IMR-90 (cell line): ENCODE results near the gene KRTAP4-8. TPM values are rescaled to one million over a fixed set of nuclear protein-coding genes. Genes with fewer than 3 reads are reported as not detected.
A peak's percentile ranks its signal among the peaks of the same experiment; 100 is the strongest.
"Not testable (repeated sequence)": the region's sequence is repeated elsewhere in the genome, so short reads cannot be mapped to it uniquely, and the experiment has no call there.

Experiments
- ATAC-seq: fragments of 200-7000 bp; cut with Tn5 transposase; 2 replicates; pipeline ENCODE4 v1.9.1; 2020; ENCODE audit warnings: low read depth, mild to moderate bottlenecking, moderate library complexity
- BruUV-seq: library from RNA; stranded (reverse); fragments of 400-500 nt; replicated peaks from 2 replicates; lab custom pipeline; 2021; lab: Mats Ljungman, UMichigan
- CTCF ChIA-PET: fragments of 300-600 bp; formaldehyde crosslinking; extraction: SDS; loops from one replicate; lab custom pipeline; 2021; ENCODE audit warnings: antibody characterized with exemption; lab: Yijun Ruan, JAX
- POLR2A ChIA-PET: fragments of 300-600 bp; sonication (Branson Sonifier 250); formaldehyde crosslinking; loops from one replicate; lab custom pipeline; 2022; ENCODE audit warnings: antibody characterized with exemption; ENCODE audit not compliant: unreplicated experiment; lab: Charles Lee
- DNase-seq: peaks from one replicate; pipeline ENCODE4 v3.0.0; 2013
- H2AFZ ChIP-seq: replicated peaks from 2 replicates; pipeline ENCODE3; 2013; ENCODE audit warnings: low read length, mild to moderate bottlenecking; ENCODE audit not compliant: poor library complexity
- H2AK5ac ChIP-seq: 2 replicates; pipeline ENCODE4 v1.6.1; 2013; ENCODE audit warnings: low read depth, low read length, inconsistent platforms
- H2AK9ac ChIP-seq: replicated peaks from 2 replicates; pipeline ENCODE3; 2013; ENCODE audit warnings: mild to moderate bottlenecking, low read depth, low read length, moderate library complexity; ENCODE audit not compliant: poor library complexity
- H2BK120ac ChIP-seq: 2 replicates; pipeline ENCODE4 v1.6.1; 2013; ENCODE audit warnings: low read depth, low read length, inconsistent platforms
- H2BK15ac ChIP-seq: 3 replicates; pipeline ENCODE4 v1.6.1; 2013; ENCODE audit warnings: low read depth, low read length, inconsistent platforms
- H2BK20ac ChIP-seq: 2 replicates; pipeline ENCODE4 v1.6.1; 2013; ENCODE audit warnings: low read depth, mild to moderate bottlenecking, inconsistent platforms, low read length, moderate library complexity
- H2BK5ac ChIP-seq: 2 replicates; pipeline ENCODE4 v1.6.1; 2013; ENCODE audit warnings: mild to moderate bottlenecking, low read depth, low read length, inconsistent platforms; ENCODE audit not compliant: poor library complexity, severe bottlenecking
- H3K14ac ChIP-seq: replicated peaks from 2 replicates; pipeline ENCODE4 v1.6.1; 2013; ENCODE audit warnings: low read depth, low read length, inconsistent platforms
- H3K18ac ChIP-seq: 2 replicates; pipeline ENCODE4 v1.6.1; 2013; ENCODE audit warnings: low read depth, low read length, control low read depth
- H3K23ac ChIP-seq: 2 replicates; pipeline ENCODE4 v1.6.1; 2013; ENCODE audit warnings: low read depth, low read length, inconsistent platforms
- H3K27ac ChIP-seq: 2 replicates; pipeline ENCODE4 v1.5.1; 2013; ENCODE audit warnings: mild to moderate bottlenecking, control low read depth, low read length; ENCODE audit not compliant: insufficient read depth
- H3K27me3 ChIP-seq: 2 replicates; pipeline ENCODE4 v1.6.1; 2013; ENCODE audit warnings: low read length; ENCODE audit not compliant: control insufficient read depth, insufficient read depth
- H3K36me3 ChIP-seq: 2 replicates; pipeline ENCODE4 v1.6.1; 2013; ENCODE audit warnings: low read length, mixed read lengths; ENCODE audit not compliant: control insufficient read depth, insufficient read depth
- H3K4ac ChIP-seq: 2 replicates; pipeline ENCODE4 v1.6.1; 2013; ENCODE audit warnings: low read depth, low read length, inconsistent platforms
- H3K4me1 ChIP-seq: 2 replicates; pipeline ENCODE4 v1.6.1; 2013; ENCODE audit warnings: low read length, mixed read lengths; ENCODE audit not compliant: control insufficient read depth, insufficient read depth
- H3K4me2 ChIP-seq: 2 replicates; pipeline ENCODE4 v1.6.1; 2013; ENCODE audit warnings: low read depth, mild to moderate bottlenecking, control low read depth, low read length, moderate library complexity
- H3K4me3 ChIP-seq: 2 replicates; pipeline ENCODE4 v1.5.1; 2013; ENCODE audit warnings: low read depth, mild to moderate bottlenecking, control low read depth, low read length, moderate library complexity; ENCODE audit not compliant: insufficient read depth
- H3K56ac ChIP-seq: 2 replicates; pipeline ENCODE4 v1.6.1; 2013; ENCODE audit warnings: low read length, inconsistent platforms; ENCODE audit not compliant: insufficient read depth; ENCODE audit errors: extremely low read depth
- H3K79me1 ChIP-seq, 2 experiments: 2 replicates each; pipeline ENCODE4 v1.6.1; 2013; ENCODE audit warnings: low read length in 2 of 2, inconsistent platforms in 1 of 2, low read depth in 1 of 2
- H3K9ac ChIP-seq: 2 replicates; pipeline ENCODE4 v1.6.1; 2013; ENCODE audit warnings: low read depth, low read length, control low read depth
- H3K9me1 ChIP-seq: 2 replicates; pipeline ENCODE4 v1.6.1; 2013; ENCODE audit warnings: low read length, inconsistent platforms; ENCODE audit not compliant: insufficient read depth
- H3K9me3 ChIP-seq: 2 replicates; pipeline ENCODE4 v1.6.1; 2013; ENCODE audit warnings: low read length; ENCODE audit not compliant: control insufficient read depth, insufficient read depth
- H4K20me1 ChIP-seq: 2 replicates; pipeline ENCODE4 v1.6.1; 2013; ENCODE audit warnings: low read length, inconsistent platforms; ENCODE audit not compliant: insufficient read depth
- H4K5ac ChIP-seq: 2 replicates; pipeline ENCODE4 v1.6.1; 2013; ENCODE audit warnings: mild to moderate bottlenecking, low read depth, low read length, control low read depth
- H4K8ac ChIP-seq, 2 experiments: 2 replicates each; pipeline ENCODE4 v1.6.1; 2013; ENCODE audit warnings: low read depth in 2 of 2, low read length in 2 of 2, control low read depth in 1 of 2, inconsistent platforms in 1 of 2
- H4K91ac ChIP-seq: 2 replicates; pipeline ENCODE4 v1.6.1; 2013; ENCODE audit warnings: low read depth, low read length, inconsistent platforms; ENCODE audit not compliant: insufficient read depth
- WGBS, 2 experiments: methylation state at CpG; one replicate each; pipeline versions ENCODE4 v1.1.5 to v1.1.7; 2013; ENCODE audit warnings: missing lambda C conversion rate in 2 of 2; ENCODE audit not compliant: insufficient read length in 1 of 2; ENCODE audit errors: extremely low coverage in 2 of 2; 5-methylcytosine and 5-hydroxymethylcytosine counted together
- dilution Hi-C: fragments of 300-500 bp; cut with HindIII; formaldehyde crosslinking; loops from one replicate; pipeline ENCODE4 v1.14.3; 2018; ENCODE audit warnings: low sequenced_read_pairs; ENCODE audit not compliant: unreplicated experiment
- in situ Hi-C: fragments of 300-500 bp; cut with MboI; formaldehyde crosslinking; loops from 3 replicates; pipeline ENCODE4 v1.14.3; 2019; ENCODE audit warnings: low sequenced_read_pairs, inconsistent platforms, mixed read lengths
- intact Hi-C: fragments of 100-400 bp; cut with micrococcal nuclease; formaldehyde crosslinking; loops from 2 replicates; pipeline ENCODE4 v1.10.0; 2022
- polyA plus RNA-seq, 3 experiments: library from polyadenylated mRNA; depleted of rRNA; stranded (reverse); fragments of >200 nt; gene quantifications; 2 replicates each; pipeline ENCODE4 v1.2.3, GENCODE V29; 2012; ENCODE audit warnings: low replicate concordance in 1 of 3
- total RNA-seq: library from RNA; depleted of rRNA; stranded (reverse); fragments of >200 nt; gene quantifications from 2 replicates; pipeline ENCODE4 v1.2.3, GENCODE V29; 2012

Gene KRTAP4-8
- total and polyA plus RNA-seq, 2 of the 4 experiments (the other 2 are of a cell fraction) = not detected

DNA sequence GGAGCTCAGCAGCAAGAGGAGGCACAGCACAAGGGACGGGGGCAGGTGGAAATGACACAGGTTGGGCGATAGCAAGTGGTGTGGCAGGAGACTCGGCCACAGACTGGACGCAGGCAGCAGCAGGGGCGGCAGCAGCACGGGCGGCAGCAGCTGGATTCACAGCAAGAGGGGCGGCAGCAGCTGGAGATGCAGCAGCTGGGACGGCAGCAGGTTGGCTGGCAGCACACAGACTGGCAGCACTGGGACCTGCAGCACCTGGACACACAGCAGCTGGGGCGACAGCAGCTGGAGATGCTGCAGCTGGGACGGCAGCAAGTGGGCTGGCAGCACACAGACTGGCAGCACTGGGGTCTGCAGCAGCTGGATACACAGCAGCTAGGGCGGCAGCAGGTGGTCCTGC is 41.9 kb upstream of the KRTAP4-8 start:
- H3K4me1 ChIP-seq, H2BK120ac ChIP-seq, H2AFZ ChIP-seq, H3K9me1 ChIP-seq, CTCF ChIA-PET, H3K9me3 ChIP-seq, H2BK15ac ChIP-seq, H3K18ac ChIP-seq, H2AK9ac ChIP-seq, H3K79me1 ChIP-seq, H3K36me3 ChIP-seq, H3K4me2 ChIP-seq, H2BK20ac ChIP-seq, H3K27ac ChIP-seq, H4K5ac ChIP-seq, H4K8ac ChIP-seq, H3K23ac ChIP-seq, DNase-seq, BruUV-seq, H3K14ac ChIP-seq, H3K27me3 ChIP-seq, H3K4ac ChIP-seq, ATAC-seq, H4K20me1 ChIP-seq, H3K9ac ChIP-seq, H3K56ac ChIP-seq, dilution Hi-C loops, POLR2A ChIA-PET, intact Hi-C loops, H4K91ac ChIP-seq, in situ Hi-C loops, H3K4me3 ChIP-seq: not testable (repeated sequence)
- peak overlapping the region; percentile 32 for H2BK5ac ChIP-seq
- peak overlapping the region; percentile 23 for H2AK5ac ChIP-seq
- WGBS, 2 experiments = 90% methylated on average over 10 of the region's 12 CpGs; no CpG with 5 or more reads in 1 of the 2 experiments
